ENCODE measurements around the gene FAM9B. TPM values are rescaled to one million over a fixed set of nuclear protein-coding genes. Genes with fewer than 3 reads are reported as not detected.

The FAM9B gene
- total RNA-seq (not detected), total RNA-seq (0 to 0.15 (median 0) reads per million in 29 experiments)
- 0.09 TPM for total RNA-seq (2013)

GRCh38 chrX:9033989-9034388, at the start of gene FAM9B:
Gene FAM9B (minus strand): TSS chrX:9034127. CDS start chrX:9032986, 1,141 bp downstream.
- H3K27me3 ChIP-seq (replicated peaks in 1 of 2; ENCODE audit: control insufficient read depth in 2 of 2, extremely low read depth in 1 of 2, insufficient read depth in 2 of 2, low read length in 1 of 2), result no peaks in the 10 kb centered on the region
- Mint-ChIP-seq H3K36me3 (no peaks in the 10 kb centered on the region), H3K4me3 (no peak within 1 kb of the TSS), H3K27ac (no peak within 1 kb of the TSS), H3K9me3 (no peaks in the 10 kb centered on the region), H3K4me1 (peaks cover 0 to 3% (median 0%) of the 10 kb centered on the region in 3 donors), H3K27me3 (no peaks in the 10 kb centered on the region)
- ATAC-seq (replicated peaks in 1 of 4) (no peak), DNase-seq (no peak)
- CTCF ChIA-PET, result no interaction called here
- no peak within 1 kb of the TSS for H3K27ac ChIP-seq (ENCODE audit: low read length)
- H3K4me3 ChIP-seq (ENCODE audit: control insufficient read depth in 1 of 2, extremely low read depth in 1 of 2, low read length in 1 of 2), result no peak within 1 kb of the TSS
- H3K9me3 ChIP-seq, result no peaks in the 10 kb centered on the region
- no CpG with 5 or more reads among the region's 11 CpGs for WGBS (ENCODE audit: insufficient coverage)
- POLR2A ChIA-PET, result interaction anchor here in 1 of 2 donors (0.6 kb wide), 1 partner anchor 317 kb away, joined by 4 read pairs; no protein-coding TSS in a partner anchor
- no peaks in the 10 kb centered on the region for H3K36me3 ChIP-seq (ENCODE audit: control insufficient read depth in 2 of 2, extremely low read depth in 1 of 2, insufficient read depth in 1 of 2, low read length in 1 of 2)
- H3K4me1 ChIP-seq (ENCODE audit: control insufficient read depth in 1 of 2, extremely low read depth in 1 of 2, insufficient read depth in 2 of 2, low read length in 2 of 2), result no peaks in the 10 kb centered on the region

- H3K4me3 Mint-ChIP-seq, result no peak overlapping the region
- ATAC-seq (replicated peaks in 1 of 4) (no peak), DNase-seq (no peak)
- Histone ChIP-seq H3K36me3 (ENCODE audit: control insufficient read depth in 2 of 2, extremely low read depth in 1 of 2, insufficient read depth in 1 of 2, low read length in 1 of 2) (no peaks in the 10 kb centered on the region), H3K27me3 (replicated peaks in 1 of 2; ENCODE audit: control insufficient read depth in 2 of 2, extremely low read depth in 1 of 2, insufficient read depth in 2 of 2, low read length in 1 of 2) (no peaks in the 10 kb centered on the region), H3K4me3 (ENCODE audit: control insufficient read depth in 1 of 2, extremely low read depth in 1 of 2, low read length in 1 of 2) (no peak overlapping the region), H3K27ac (ENCODE audit: low read length) (no peak overlapping the region), H3K9me3 (no peaks in the 10 kb centered on the region), H3K4me1 (ENCODE audit: control insufficient read depth in 1 of 2, extremely low read depth in 1 of 2, insufficient read depth in 2 of 2, low read length in 2 of 2) (no peaks in the 10 kb centered on the region)
- no peak overlapping the region for H3K27ac Mint-ChIP-seq
- POLR2A ChIA-PET, result no interaction called here
- H3K9me3 Mint-ChIP-seq, result peaks cover 5 to 10% (median 6%) of the 10 kb centered on the region in 3 donors
- CTCF ChIA-PET, result no interaction called here
- peaks cover 5% of the 10 kb centered on the region for H3K36me3 Mint-ChIP-seq
- no peaks in the 10 kb centered on the region for H3K27me3 Mint-ChIP-seq
- no CpG with 5 or more reads among the region's 2 CpGs for WGBS (ENCODE audit: insufficient coverage)
- H3K4me1 Mint-ChIP-seq, result no peaks in the 10 kb centered on the region
Measured at GRCh38 chrX:9081271-9081670, 47.3 kb upstream of the FAM9B start.

GRCh38 chrX:9074326-9074725, 40.4 kb upstream of the FAM9B start:
- Mint-ChIP-seq H3K9me3 (peaks cover 0 to under 1% (median under 1%) of the 10 kb centered on the region in 3 donors), H3K27me3 (peaks cover 0 to 15% of the 10 kb centered on the region in 2 donors), H3K4me3 (no peak overlapping the region), H3K27ac (no peak overlapping the region), H3K4me1 (no peaks in the 10 kb centered on the region), H3K36me3 (no peaks in the 10 kb centered on the region)
- ChIA-PET CTCF (no interaction called here), POLR2A (no interaction called here)
- Histone ChIP-seq H3K27ac (ENCODE audit: low read length) (no peak overlapping the region), H3K36me3 (ENCODE audit: control insufficient read depth in 2 of 2, extremely low read depth in 1 of 2, insufficient read depth in 1 of 2, low read length in 1 of 2) (no peaks in the 10 kb centered on the region), H3K4me1 (ENCODE audit: control insufficient read depth in 1 of 2, extremely low read depth in 1 of 2, insufficient read depth in 2 of 2, low read length in 2 of 2) (no peaks in the 10 kb centered on the region), H3K9me3 (no peaks in the 10 kb centered on the region), H3K4me3 (ENCODE audit: control insufficient read depth in 1 of 2, extremely low read depth in 1 of 2, low read length in 1 of 2) (no peak overlapping the region), H3K27me3 (replicated peaks in 1 of 2; ENCODE audit: control insufficient read depth in 2 of 2, extremely low read depth in 1 of 2, insufficient read depth in 2 of 2, low read length in 1 of 2) (no peaks in the 10 kb centered on the region)
- no peak for DNase-seq
- no peak for ATAC-seq (replicated peaks in 1 of 4)
- no CpG with 5 or more reads among the region's 5 CpGs for WGBS (ENCODE audit: insufficient coverage)

- H3K4me1 ChIP-seq (ENCODE audit: control insufficient read depth in 1 of 2, extremely low read depth in 1 of 2, insufficient read depth in 2 of 2, low read length in 2 of 2), result no peaks in the 10 kb centered on the region
- H3K27me3 Mint-ChIP-seq, result peaks cover 0 to 15% of the 10 kb centered on the region in 2 donors
- POLR2A ChIA-PET, result no interaction called here
- no peaks in the 10 kb centered on the region for H3K9me3 ChIP-seq
- no peak overlapping the region for H3K4me3 ChIP-seq (ENCODE audit: control insufficient read depth in 1 of 2, extremely low read depth in 1 of 2, low read length in 1 of 2)
- no peak for DNase-seq
- no peaks in the 10 kb centered on the region for H3K27me3 ChIP-seq (replicated peaks in 1 of 2; ENCODE audit: control insufficient read depth in 2 of 2, extremely low read depth in 1 of 2, insufficient read depth in 2 of 2, low read length in 1 of 2)
- no peak overlapping the region for H3K4me3 Mint-ChIP-seq
- H3K36me3 ChIP-seq (ENCODE audit: control insufficient read depth in 2 of 2, extremely low read depth in 1 of 2, insufficient read depth in 1 of 2, low read length in 1 of 2), result no peaks in the 10 kb centered on the region
- H3K27ac Mint-ChIP-seq, result no peak overlapping the region
- H3K36me3 Mint-ChIP-seq, result no peaks in the 10 kb centered on the region
- H3K4me1 Mint-ChIP-seq, result no peaks in the 10 kb centered on the region
- CTCF ChIA-PET, result no interaction called here
- ATAC-seq (replicated peaks in 1 of 4), result no peak
- no peaks in the 10 kb centered on the region for H3K9me3 Mint-ChIP-seq
- H3K27ac ChIP-seq (ENCODE audit: low read length), result no peak overlapping the region
- 80% methylated on average over 1 of the region's 5 CpGs for WGBS (ENCODE audit: insufficient coverage)
Measured at GRCh38 chrX:9072281-9072680, 38.4 kb upstream of the FAM9B start.

- ATAC-seq (replicated peaks in 1 of 4) (no peak), DNase-seq (no peak)
- Mint-ChIP-seq H3K4me1 (no peaks in the 10 kb centered on the region), H3K27me3 (peaks cover 0 to 20% of the 10 kb centered on the region in 2 donors), H3K4me3 (no peak overlapping the region), H3K36me3 (no peaks in the 10 kb centered on the region), H3K27ac (no peak overlapping the region), H3K9me3 (peaks cover 0 to 2% (median 0%) of the 10 kb centered on the region in 3 donors)
- no CpG with 5 or more reads among the region's 4 CpGs for WGBS (ENCODE audit: insufficient coverage)
- no peaks in the 10 kb centered on the region for H3K9me3 ChIP-seq
- H3K4me1 ChIP-seq (ENCODE audit: control insufficient read depth in 1 of 2, extremely low read depth in 1 of 2, insufficient read depth in 2 of 2, low read length in 2 of 2), result no peaks in the 10 kb centered on the region
- H3K27ac ChIP-seq (ENCODE audit: low read length), result no peak overlapping the region
- ChIA-PET POLR2A (no interaction called here), CTCF (no interaction called here)
- H3K27me3 ChIP-seq (replicated peaks in 1 of 2; ENCODE audit: control insufficient read depth in 2 of 2, extremely low read depth in 1 of 2, insufficient read depth in 2 of 2, low read length in 1 of 2), result no peaks in the 10 kb centered on the region
- no peaks in the 10 kb centered on the region for H3K36me3 ChIP-seq (ENCODE audit: control insufficient read depth in 2 of 2, extremely low read depth in 1 of 2, insufficient read depth in 1 of 2, low read length in 1 of 2)
- H3K4me3 ChIP-seq (ENCODE audit: control insufficient read depth in 1 of 2, extremely low read depth in 1 of 2, low read length in 1 of 2), result no peak overlapping the region
Measured at GRCh38 chrX:9071031-9071650, 37.2 kb upstream of the FAM9B start.

GRCh38 chrX:9069573-9069972, 35.6 kb upstream of the FAM9B start:
- 40% methylated on average over 1 of the region's 5 CpGs for WGBS (ENCODE audit: insufficient coverage)
- Mint-ChIP-seq H3K9me3 (peaks cover 4 to 13% (median 8%) of the 10 kb centered on the region in 3 donors), H3K27me3 (peaks cover 0 to 24% of the 10 kb centered on the region in 2 donors), H3K27ac (no peak overlapping the region), H3K4me1 (no peaks in the 10 kb centered on the region), H3K4me3 (no peak overlapping the region), H3K36me3 (no peaks in the 10 kb centered on the region)
- CTCF ChIA-PET, result no interaction called here
- H3K27me3 ChIP-seq (replicated peaks in 1 of 2; ENCODE audit: control insufficient read depth in 2 of 2, extremely low read depth in 1 of 2, insufficient read depth in 2 of 2, low read length in 1 of 2), result no peaks in the 10 kb centered on the region
- no peak for DNase-seq
- H3K27ac ChIP-seq (ENCODE audit: low read length), result no peak overlapping the region
- POLR2A ChIA-PET, result no interaction called here
- ATAC-seq (replicated peaks in 1 of 4), result no peak
- H3K9me3 ChIP-seq, result no peaks in the 10 kb centered on the region
- no peaks in the 10 kb centered on the region for H3K36me3 ChIP-seq (ENCODE audit: control insufficient read depth in 2 of 2, extremely low read depth in 1 of 2, insufficient read depth in 1 of 2, low read length in 1 of 2)
- H3K4me1 ChIP-seq (ENCODE audit: control insufficient read depth in 1 of 2, extremely low read depth in 1 of 2, insufficient read depth in 2 of 2, low read length in 2 of 2), result no peaks in the 10 kb centered on the region
- no peak overlapping the region for H3K4me3 ChIP-seq (ENCODE audit: control insufficient read depth in 1 of 2, extremely low read depth in 1 of 2, low read length in 1 of 2)

GRCh38 chrX:9064694-9065093, 30.8 kb upstream of the FAM9B start:
- peaks cover 4 to 13% (median 8%) of the 10 kb centered on the region in 3 donors for H3K9me3 Mint-ChIP-seq
- Histone ChIP-seq H3K27me3 (replicated peaks in 1 of 2; ENCODE audit: control insufficient read depth in 2 of 2, extremely low read depth in 1 of 2, insufficient read depth in 2 of 2, low read length in 1 of 2) (no peaks in the 10 kb centered on the region), H3K4me1 (ENCODE audit: control insufficient read depth in 1 of 2, extremely low read depth in 1 of 2, insufficient read depth in 2 of 2, low read length in 2 of 2) (no peaks in the 10 kb centered on the region), H3K27ac (ENCODE audit: low read length) (no peak overlapping the region), H3K36me3 (ENCODE audit: control insufficient read depth in 2 of 2, extremely low read depth in 1 of 2, insufficient read depth in 1 of 2, low read length in 1 of 2) (no peaks in the 10 kb centered on the region), H3K4me3 (ENCODE audit: control insufficient read depth in 1 of 2, extremely low read depth in 1 of 2, low read length in 1 of 2) (no peak overlapping the region), H3K9me3 (no peaks in the 10 kb centered on the region)
- ChIA-PET CTCF (no interaction called here), POLR2A (no interaction called here)
- DNase-seq (no peak), ATAC-seq (replicated peaks in 1 of 4) (no peak)
- H3K36me3 Mint-ChIP-seq, result no peaks in the 10 kb centered on the region
- no peak overlapping the region for H3K27ac Mint-ChIP-seq
- H3K4me1 Mint-ChIP-seq, result no peaks in the 10 kb centered on the region
- no peak overlapping the region for H3K4me3 Mint-ChIP-seq
- peaks cover 0 to 13% of the 10 kb centered on the region in 2 donors for H3K27me3 Mint-ChIP-seq

Data from T-cell (primary cell).